Loucy (cell line): ENCODE data around the gene B4GALT2.

ENCODE experiments used
- EZH2phosphoT487 ChIP-seq: fragments of 200-600 bp; IDR thresholded peaks from 2 replicates; pipeline ENCODE4 v1.6.1; 2018; ENCODE audit warnings: antibody characterized with exemption, mild to moderate bottlenecking, moderate library complexity, borderline replicate concordance
- TF ChIP-seq, protein P1 (sequence below): fragments of 200-600 bp; sonication (generic); conservative IDR thresholded peaks from 2 replicates; pipeline ENCODE4 v1.5.1; 2014; ENCODE audit warnings: mild to moderate bottlenecking, antibody characterized with exemption, low read length

DNA sequence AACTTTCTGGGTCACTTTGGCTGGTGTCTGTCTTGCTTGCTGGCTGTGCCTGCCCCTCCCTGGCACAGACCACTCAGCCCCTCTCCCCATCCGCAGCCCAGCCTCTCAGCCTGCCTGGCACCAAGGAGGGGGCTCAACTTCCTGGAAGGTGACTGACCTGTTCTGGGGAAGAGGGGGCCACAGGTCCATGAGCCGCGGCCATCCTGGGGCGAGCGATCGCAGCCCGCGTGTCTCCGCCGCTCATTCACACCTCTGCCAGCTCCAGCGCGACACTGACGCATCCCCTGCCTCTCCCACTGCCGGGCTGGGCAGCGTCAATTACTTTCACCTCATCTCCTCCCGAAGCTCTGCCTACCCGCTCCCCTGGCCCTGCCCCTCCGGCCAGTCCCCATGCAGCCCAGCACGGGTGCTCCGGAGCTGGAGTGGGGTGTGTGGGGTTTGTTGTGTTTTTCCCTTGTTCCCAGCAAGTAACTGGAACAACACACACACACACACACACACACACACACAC is 37.9 kb downstream of the B4GALT2 start:
- TF ChIP-seq, protein P1, sequence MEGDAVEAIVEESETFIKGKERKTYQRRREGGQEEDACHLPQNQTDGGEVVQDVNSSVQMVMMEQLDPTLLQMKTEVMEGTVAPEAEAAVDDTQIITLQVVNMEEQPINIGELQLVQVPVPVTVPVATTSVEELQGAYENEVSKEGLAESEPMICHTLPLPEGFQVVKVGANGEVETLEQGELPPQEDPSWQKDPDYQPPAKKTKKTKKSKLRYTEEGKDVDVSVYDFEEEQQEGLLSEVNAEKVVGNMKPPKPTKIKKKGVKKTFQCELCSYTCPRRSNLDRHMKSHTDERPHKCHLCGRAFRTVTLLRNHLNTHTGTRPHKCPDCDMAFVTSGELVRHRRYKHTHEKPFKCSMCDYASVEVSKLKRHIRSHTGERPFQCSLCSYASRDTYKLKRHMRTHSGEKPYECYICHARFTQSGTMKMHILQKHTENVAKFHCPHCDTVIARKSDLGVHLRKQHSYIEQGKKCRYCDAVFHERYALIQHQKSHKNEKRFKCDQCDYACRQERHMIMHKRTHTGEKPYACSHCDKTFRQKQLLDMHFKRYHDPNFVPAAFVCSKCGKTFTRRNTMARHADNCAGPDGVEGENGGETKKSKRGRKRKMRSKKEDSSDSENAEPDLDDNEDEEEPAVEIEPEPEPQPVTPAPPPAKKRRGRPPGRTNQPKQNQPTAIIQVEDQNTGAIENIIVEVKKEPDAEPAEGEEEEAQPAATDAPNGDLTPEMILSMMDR = no peak
- TF ChIP-seq EZH2phosphoT487 = no peak
